ENCODE measurements around the gene SMAD3.
"Not testable (repeated sequence)": the region's sequence is repeated elsewhere in the genome, so short reads cannot be mapped to it uniquely, and the experiment has no call there.

The SMAD3 gene

DNA sequence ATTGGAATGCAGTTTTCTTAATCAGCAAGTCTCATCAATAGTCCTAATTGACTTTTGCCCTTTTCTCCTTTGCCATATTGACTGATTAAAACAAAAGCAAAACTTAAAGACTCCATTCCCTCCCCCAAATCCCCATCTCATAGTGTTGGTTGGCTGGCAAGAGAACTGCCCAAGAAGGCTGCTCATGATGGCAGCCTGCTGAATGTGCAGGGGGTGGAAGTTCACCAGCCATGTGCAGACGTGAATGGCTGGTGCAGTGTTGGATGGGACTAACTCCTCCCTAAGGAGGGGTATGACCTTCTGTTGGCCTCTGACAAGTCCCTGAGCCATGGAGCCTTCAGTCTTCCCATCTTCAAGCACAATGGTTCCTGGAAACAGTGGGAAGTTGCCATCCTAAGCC, 7.0 kb downstream of the SMAD3 start:
- Histone ChIP-seq H3K27ac (ENCODE audit: low read depth, low read length) (no peak overlapping the region), H3K79me2 (ENCODE audit: control insufficient read depth, insufficient read depth, low read length) (peaks cover 19% of the 10 kb centered on the region), H4K5ac (ENCODE audit: low read length) (no peak overlapping the region), H3K23ac (ENCODE audit: low read length) (no peak overlapping the region), H3K79me1 (ENCODE audit: low read length) (peaks cover 20% of the 10 kb centered on the region), H4K8ac (ENCODE audit: low read depth, low read length) (no peak overlapping the region), H3K4me1 (ENCODE audit: control insufficient read depth, low read depth, low read length) (peaks cover 17% of the 10 kb centered on the region), H3K4me2 (ENCODE audit: low read length) (no peak overlapping the region), H3K18ac (ENCODE audit: low read length) (no peak overlapping the region), H3K36me3 (ENCODE audit: control insufficient read depth, insufficient read depth, low read length) (no peaks in the 10 kb centered on the region), H3K56ac (ENCODE audit: low read length) (no peak overlapping the region), H3K27me3 (ENCODE audit: insufficient read depth, low read length, poor library complexity) (no peaks in the 10 kb centered on the region), H3K4me3 (ENCODE audit: low read length) (no peak overlapping the region), H2BK5ac (ENCODE audit: low read length) (no peak overlapping the region), H2BK15ac (replicated peaks; ENCODE audit: low read depth) (no peak overlapping the region), H3K9ac (ENCODE audit: low read length) (no peak overlapping the region), H2BK120ac (ENCODE audit: low read depth, low read length) (no peak overlapping the region), H2AK5ac (ENCODE audit: low read length) (no peak overlapping the region), H3K4ac (ENCODE audit: low read depth, low read length) (no peak overlapping the region)
- WGBS (ENCODE audit: extremely low coverage, insufficient coverage, low lambda C conversion rate), result no CpG with 5 or more reads among the region's 1 CpG
- no peak for DNase-seq

DNA sequence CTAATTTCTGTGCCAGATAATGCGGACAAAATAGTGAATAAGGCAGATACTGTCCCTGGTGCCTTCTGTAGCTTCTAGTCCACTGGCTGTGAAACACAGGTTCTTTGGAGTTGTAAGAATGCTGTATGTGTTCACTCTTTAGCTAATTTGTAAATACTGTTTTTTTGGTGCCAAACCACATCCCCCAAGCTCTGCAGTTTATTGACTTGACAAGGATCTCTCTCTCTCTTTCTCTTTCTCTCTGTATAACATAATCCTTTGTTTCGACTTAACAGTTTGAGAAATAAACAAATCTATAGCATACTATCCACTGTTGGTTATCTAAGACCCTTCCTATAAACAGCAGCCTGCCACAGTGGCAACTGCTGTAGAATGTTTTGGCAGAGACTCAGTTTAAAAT, 7.6 kb downstream of the SMAD3 start:
- H2AK5ac ChIP-seq (ENCODE audit: low read length), result no peak overlapping the region
- H2BK5ac ChIP-seq (ENCODE audit: low read length), result no peak overlapping the region
- H3K79me2 ChIP-seq (ENCODE audit: control insufficient read depth, insufficient read depth, low read length), result peaks cover 24% of the 10 kb centered on the region
- no peak overlapping the region for H3K9ac ChIP-seq (ENCODE audit: low read length)
- H3K23ac ChIP-seq (ENCODE audit: low read length), result no peak overlapping the region
- no peak for DNase-seq
- no peak overlapping the region for H3K4me2 ChIP-seq (ENCODE audit: low read length)
- H2BK120ac ChIP-seq (ENCODE audit: low read depth, low read length), result no peak overlapping the region
- H3K27me3 ChIP-seq (ENCODE audit: insufficient read depth, low read length, poor library complexity), result no peaks in the 10 kb centered on the region
- no CpG with 5 or more reads among the region's 2 CpGs for WGBS (ENCODE audit: extremely low coverage, insufficient coverage, low lambda C conversion rate)
- H3K4me3 ChIP-seq (ENCODE audit: low read length), result no peak overlapping the region
- peaks cover 19% of the 10 kb centered on the region for H3K4me1 ChIP-seq (ENCODE audit: control insufficient read depth, low read depth, low read length)
- no peak overlapping the region for H3K4ac ChIP-seq (ENCODE audit: low read depth, low read length)
- H4K5ac ChIP-seq (ENCODE audit: low read length), result no peak overlapping the region
- no peak overlapping the region for H4K8ac ChIP-seq (ENCODE audit: low read depth, low read length)
- no peak overlapping the region for H3K18ac ChIP-seq (ENCODE audit: low read length)
- H3K36me3 ChIP-seq (ENCODE audit: control insufficient read depth, insufficient read depth, low read length), result no peaks in the 10 kb centered on the region
- peaks cover 25% of the 10 kb centered on the region for H3K79me1 ChIP-seq (ENCODE audit: low read length)
- H3K27ac ChIP-seq (ENCODE audit: low read depth, low read length), result no peak overlapping the region
- H3K56ac ChIP-seq (ENCODE audit: low read length), result no peak overlapping the region
- H2BK15ac ChIP-seq (replicated peaks; ENCODE audit: low read depth), result no peak overlapping the region

DNA sequence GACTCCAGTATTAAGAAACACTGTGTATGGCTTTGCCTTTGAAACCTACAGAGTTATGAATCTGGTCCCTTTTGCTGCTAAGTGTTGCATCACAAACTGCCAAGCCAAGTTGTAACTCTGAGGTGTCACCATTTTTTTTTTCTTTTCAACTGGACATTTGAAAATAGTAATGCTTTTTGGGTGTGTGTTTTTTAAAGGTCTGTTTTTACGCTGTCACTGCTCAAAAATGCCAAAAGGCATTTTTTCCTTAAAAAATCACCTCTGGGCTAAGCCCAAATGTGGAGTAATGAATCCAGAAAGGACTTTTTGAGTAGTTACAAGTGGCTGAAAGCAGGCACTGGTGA, 9.5 kb downstream of the SMAD3 start:
- Histone ChIP-seq H2AK5ac (ENCODE audit: low read length) (peak overlapping the region; percentile 19), H3K27ac (ENCODE audit: low read depth, low read length) (no peak overlapping the region), H3K4ac (ENCODE audit: low read depth, low read length) (no peak overlapping the region), H4K8ac (ENCODE audit: low read depth, low read length) (no peak overlapping the region), H3K4me1 (ENCODE audit: control insufficient read depth, low read depth, low read length) (peaks cover 11% of the 10 kb centered on the region), H3K27me3 (ENCODE audit: insufficient read depth, low read length, poor library complexity) (no peaks in the 10 kb centered on the region), H2BK120ac (ENCODE audit: low read depth, low read length) (peak overlapping the region; percentile 15), H4K5ac (ENCODE audit: low read length) (no peak overlapping the region), H3K23ac (ENCODE audit: low read length) (no peak overlapping the region), H2BK15ac (replicated peaks; ENCODE audit: low read depth) (no peak overlapping the region), H3K36me3 (ENCODE audit: control insufficient read depth, insufficient read depth, low read length) (no peaks in the 10 kb centered on the region), H3K9ac (ENCODE audit: low read length) (no peak overlapping the region), H3K56ac (ENCODE audit: low read length) (peak overlapping the region; percentile 3), H3K18ac (ENCODE audit: low read length) (no peak overlapping the region), H3K79me1 (ENCODE audit: low read length) (peaks cover 22% of the 10 kb centered on the region), H2BK5ac (ENCODE audit: low read length) (no peak overlapping the region), H3K4me3 (ENCODE audit: low read length) (no peak overlapping the region), H3K79me2 (ENCODE audit: control insufficient read depth, insufficient read depth, low read length) (peaks cover 21% of the 10 kb centered on the region), H3K4me2 (ENCODE audit: low read length) (no peak overlapping the region)
- DNase-seq, result no peak
- WGBS (ENCODE audit: extremely low coverage, insufficient coverage, low lambda C conversion rate), result no CpG with 5 or more reads among the region's 1 CpG

DNA sequence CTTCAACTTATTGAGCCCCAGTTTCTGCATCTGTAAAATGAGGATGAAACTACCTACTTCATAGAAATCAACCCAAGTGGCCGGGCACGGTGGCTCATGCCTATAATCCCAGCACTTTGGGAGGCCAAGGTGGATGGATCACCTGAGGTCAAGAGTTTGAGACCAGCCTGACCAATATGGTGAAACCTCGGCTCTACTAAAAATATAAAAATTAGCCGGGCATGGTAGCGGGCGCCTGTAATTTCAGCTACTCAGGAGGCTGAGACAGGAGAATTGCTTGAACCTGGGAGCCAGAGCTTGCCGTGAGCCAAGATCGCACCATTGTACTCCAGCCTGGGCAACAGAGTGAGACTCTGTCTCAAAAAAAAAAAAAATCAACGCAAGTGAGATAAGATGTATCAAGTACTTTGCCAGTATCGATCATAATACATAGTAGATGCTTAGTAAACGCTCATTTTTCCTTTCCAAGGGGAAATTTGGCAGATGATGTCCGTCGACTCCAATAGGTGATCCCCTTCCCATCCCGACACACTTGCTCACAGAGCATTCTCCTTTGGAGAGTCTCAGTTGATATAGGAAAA, 10.2 kb downstream of the SMAD3 start:
- not testable (repeated sequence) for H3K4ac ChIP-seq (ENCODE audit: low read depth, low read length); H4K5ac ChIP-seq (ENCODE audit: low read length); H2AK5ac ChIP-seq (ENCODE audit: low read length); H3K4me2 ChIP-seq (ENCODE audit: low read length); H3K27me3 ChIP-seq (ENCODE audit: insufficient read depth, low read length, poor library complexity); H3K56ac ChIP-seq (ENCODE audit: low read length); DNase-seq; H4K8ac ChIP-seq (ENCODE audit: low read depth, low read length); H3K9ac ChIP-seq (ENCODE audit: low read length); H3K4me1 ChIP-seq (ENCODE audit: control insufficient read depth, low read depth, low read length); H2BK120ac ChIP-seq (ENCODE audit: low read depth, low read length); H3K36me3 ChIP-seq (ENCODE audit: control insufficient read depth, insufficient read depth, low read length); H3K4me3 ChIP-seq (ENCODE audit: low read length); H3K23ac ChIP-seq (ENCODE audit: low read length); H3K27ac ChIP-seq (ENCODE audit: low read depth, low read length); H2BK5ac ChIP-seq (ENCODE audit: low read length); H2BK15ac ChIP-seq (replicated peaks; ENCODE audit: low read depth); H3K18ac ChIP-seq (ENCODE audit: low read length)
- WGBS (ENCODE audit: extremely low coverage, insufficient coverage, low lambda C conversion rate), result no CpG with 5 or more reads among the region's 14 CpGs
- Histone ChIP-seq H3K79me2 (ENCODE audit: control insufficient read depth, insufficient read depth, low read length) (peaks cover 23% of the 10 kb centered on the region), H3K79me1 (ENCODE audit: low read length) (peaks cover 20% of the 10 kb centered on the region)

DNA sequence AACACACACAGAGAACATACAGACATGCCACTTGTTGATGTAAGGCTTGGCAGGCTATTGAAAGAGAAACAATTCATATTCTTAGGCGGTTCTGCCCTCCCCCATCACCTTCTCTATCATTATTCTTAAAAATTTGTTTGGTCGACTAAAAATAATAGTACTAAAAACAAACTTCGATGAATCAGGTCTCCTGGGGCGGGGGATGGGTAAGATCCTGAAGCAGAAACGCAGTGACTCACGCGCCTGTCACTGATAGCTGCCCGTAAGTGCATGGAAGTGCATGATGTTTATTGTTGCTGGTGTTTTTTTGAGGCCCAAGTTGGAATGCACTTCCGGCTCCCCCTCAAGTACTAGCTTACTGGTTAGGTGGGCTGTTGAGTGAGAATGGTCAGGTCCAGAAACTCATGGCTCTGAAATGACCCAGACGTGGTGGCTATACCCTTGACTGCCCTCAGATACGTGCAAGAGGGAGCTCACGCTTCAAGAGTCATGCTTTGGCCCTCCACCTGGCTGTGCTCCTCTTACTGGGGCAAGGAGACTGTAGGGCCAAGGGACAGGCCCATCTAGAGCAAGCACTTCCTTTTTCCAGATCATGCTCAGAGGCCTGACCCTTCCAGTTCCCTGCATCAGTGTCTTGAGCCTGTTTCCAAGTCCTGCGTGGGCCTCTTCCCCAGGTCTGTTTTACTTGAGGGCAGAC, 10.9 kb downstream of the SMAD3 start:
- Histone ChIP-seq H3K56ac (ENCODE audit: low read length) (no peak overlapping the region), H2AK5ac (ENCODE audit: low read length) (no peak overlapping the region), H3K4ac (ENCODE audit: low read depth, low read length) (no peak overlapping the region), H3K18ac (ENCODE audit: low read length) (no peak overlapping the region), H3K79me2 (ENCODE audit: control insufficient read depth, insufficient read depth, low read length) (peaks cover 23% of the 10 kb centered on the region), H3K4me2 (ENCODE audit: low read length) (no peak overlapping the region), H3K9ac (ENCODE audit: low read length) (no peak overlapping the region), H2BK15ac (replicated peaks; ENCODE audit: low read depth) (no peak overlapping the region), H2BK5ac (ENCODE audit: low read length) (no peak overlapping the region), H3K4me3 (ENCODE audit: low read length) (no peak overlapping the region), H3K27ac (ENCODE audit: low read depth, low read length) (no peak overlapping the region), H4K8ac (ENCODE audit: low read depth, low read length) (no peak overlapping the region), H2BK120ac (ENCODE audit: low read depth, low read length) (no peak overlapping the region), H3K27me3 (ENCODE audit: insufficient read depth, low read length, poor library complexity) (no peaks in the 10 kb centered on the region), H3K79me1 (ENCODE audit: low read length) (peaks cover 20% of the 10 kb centered on the region), H3K4me1 (ENCODE audit: control insufficient read depth, low read depth, low read length) (peaks cover 7% of the 10 kb centered on the region), H4K5ac (ENCODE audit: low read length) (no peak overlapping the region), H3K23ac (ENCODE audit: low read length) (peak overlapping the region; percentile 18), H3K36me3 (ENCODE audit: control insufficient read depth, insufficient read depth, low read length) (no peaks in the 10 kb centered on the region)
- DNase-seq, result no peak
- WGBS (ENCODE audit: extremely low coverage, insufficient coverage, low lambda C conversion rate), result no CpG with 5 or more reads among the region's 13 CpGs

All from mesendoderm (in vitro differentiated cells).